OCI-M1 (cell line): ENCODE data around the gene KERA.

ENCODE experiments used
- DNase-seq: peaks from one replicate; lab custom pipeline; 2025; lab: John Stamatoyannopoulos, UW

Gene KERA

DNA sequence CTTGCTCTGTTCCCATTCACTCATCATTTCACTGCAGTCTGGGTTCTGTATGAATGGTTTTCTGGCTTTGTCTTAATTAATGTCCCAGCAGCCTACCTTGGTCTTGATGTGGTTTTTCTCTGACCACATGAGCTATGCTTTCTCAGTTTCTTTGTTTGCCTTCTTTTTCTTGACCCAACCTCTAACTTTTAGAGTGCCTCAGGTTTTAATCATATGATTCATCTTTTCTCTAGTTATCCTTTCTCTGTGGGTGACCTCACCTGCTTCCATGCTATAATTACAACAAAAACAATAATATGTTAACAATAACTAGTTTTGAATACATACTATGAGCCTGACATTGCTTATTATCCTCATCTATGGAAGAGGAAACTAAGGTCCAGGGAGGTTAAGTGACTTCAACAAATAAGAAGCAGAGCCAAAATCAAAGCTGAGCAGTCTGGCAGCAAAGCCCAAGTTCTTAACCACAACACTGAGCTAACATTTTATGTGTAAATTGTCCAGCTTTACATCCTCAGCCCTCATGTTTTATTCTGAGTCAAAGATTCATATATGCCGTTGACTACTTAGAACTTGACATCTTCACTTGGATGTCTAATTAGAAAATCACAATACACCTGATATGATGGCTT is 48.4 kb downstream of the KERA start:
- no peak for DNase-seq

DNA sequence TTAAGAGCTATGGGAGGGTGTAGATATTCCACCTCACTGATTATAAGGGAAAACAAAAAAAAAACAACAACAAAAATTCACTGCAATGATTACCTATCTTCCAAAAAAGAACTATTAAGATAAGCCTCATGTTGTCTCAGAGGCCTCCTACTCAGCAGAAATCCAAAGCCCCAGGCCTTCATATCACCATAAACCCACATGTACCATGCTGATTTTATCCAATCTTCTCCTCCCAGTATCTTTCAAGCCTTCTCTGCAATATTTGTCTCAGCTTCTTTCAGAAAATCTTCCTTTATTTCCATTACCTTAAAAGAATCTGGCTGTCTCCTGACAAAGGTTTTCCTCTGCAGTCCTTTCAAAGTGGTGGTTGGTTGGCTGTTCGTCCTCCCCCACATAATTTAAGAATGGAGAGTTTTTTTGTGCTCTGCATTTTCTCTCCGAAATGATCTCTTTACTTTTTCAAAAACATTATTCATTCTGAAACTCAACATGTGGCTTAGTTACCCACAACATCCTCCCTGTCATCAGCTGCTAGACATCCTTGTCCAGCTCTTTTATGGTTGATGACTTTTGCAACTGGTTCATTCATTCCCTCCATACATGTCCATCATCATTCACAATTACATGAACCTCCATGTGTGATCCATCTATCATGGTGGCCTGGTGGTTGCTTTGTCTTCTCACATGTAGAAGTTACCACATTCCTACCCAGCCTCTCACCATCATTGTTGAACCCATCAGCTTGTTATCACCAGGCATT is 50.1 kb downstream of the KERA start:
- peak; percentile 4 for DNase-seq

DNA sequence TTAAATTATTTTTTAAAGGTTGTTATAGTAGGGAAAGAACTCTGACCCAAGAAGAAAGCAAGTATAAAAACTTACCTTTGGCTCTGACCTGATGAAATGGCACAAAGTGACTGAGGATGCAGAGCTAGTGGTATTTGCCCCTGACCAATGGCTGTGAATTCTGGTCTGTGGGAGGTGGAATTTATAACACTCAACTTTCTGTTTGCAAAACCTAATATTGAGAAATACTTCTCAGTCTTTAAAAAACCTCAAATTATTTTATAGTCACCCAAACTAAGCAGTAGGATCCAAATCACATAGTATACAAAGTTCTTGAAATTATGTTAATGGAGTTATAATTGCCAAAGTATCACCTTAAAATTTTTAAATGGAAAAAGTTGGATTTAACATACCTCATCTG is 53.0 kb downstream of the KERA start, which contains the start of gene EPYC:
EPYC (minus strand) TSS at position 101 of the 400 bp plus-strand sequence. CDS start 2,407 bp downstream, outside the sequence.
- DNase-seq = no peak

DNA sequence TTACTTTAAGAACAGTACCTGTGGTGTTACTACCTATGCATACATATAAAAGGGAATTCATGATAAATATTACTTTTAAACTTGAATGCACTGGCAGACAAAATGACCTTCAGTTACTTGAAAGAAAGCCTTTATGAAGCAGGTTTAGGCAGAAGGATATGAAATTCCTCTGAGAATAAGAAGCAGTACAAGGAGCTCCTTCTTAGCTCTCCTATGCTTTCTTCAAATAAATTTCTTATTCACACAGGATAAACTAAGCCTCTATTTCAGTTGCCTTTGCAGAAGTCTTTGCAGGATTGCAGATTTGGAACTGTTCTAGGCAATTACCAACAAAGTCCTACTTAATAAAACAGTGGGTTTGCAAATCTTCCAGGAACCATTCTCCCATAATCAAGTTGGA is 54.1 kb downstream of the KERA start:
- no peak for DNase-seq

DNA sequence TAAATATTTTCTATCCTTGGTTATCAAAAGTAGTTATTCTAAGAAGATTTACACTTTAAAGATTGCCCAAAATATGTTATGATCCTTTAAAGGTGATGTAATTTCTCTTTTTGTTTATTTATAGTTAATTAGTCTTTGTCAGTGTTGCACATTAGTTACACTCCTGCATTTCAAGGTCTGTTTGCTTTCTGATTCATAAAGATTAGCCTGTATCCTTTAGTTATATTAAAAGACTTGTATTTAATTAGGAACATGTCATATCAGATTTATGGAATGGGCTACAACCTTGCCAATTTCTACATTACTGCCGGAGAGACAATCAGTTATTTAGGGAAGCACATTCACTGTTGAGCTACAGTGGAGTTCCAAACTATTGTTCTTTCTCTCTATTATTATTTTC is 56.5 kb downstream of the KERA start:
- DNase-seq = no peak
